NOMO-1 (cell line): ENCODE data around the gene EEFSEC.

ENCODE experiments used
- DNase-seq, 2 experiments: peaks; one replicate each; lab custom pipeline; 2025; ENCODE audit not compliant: unreplicated experiment in 2 of 2; lab: John Stamatoyannopoulos, UW

The EEFSEC gene

DNA sequence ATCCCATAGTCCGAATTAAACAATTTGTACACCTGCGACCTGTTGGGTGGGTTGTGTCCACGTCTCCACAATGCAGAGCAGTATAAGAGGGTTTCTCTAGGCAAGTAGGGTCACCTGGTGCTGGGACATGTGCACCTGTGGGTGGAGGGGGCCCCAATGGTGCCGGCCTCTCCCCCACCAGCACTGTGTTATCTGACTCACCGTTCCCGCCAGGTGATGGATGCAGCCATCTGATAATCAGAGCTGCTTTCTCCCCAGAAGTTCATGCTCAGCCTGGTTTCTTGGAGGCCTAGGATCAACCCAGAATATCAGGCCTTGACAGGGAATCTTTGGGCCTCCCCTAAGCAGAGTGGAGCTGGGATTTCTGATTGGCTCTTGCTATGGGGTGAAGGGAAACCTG lies 227.4 kb downstream of the EEFSEC start:
- DNase-seq: no peak

DNA sequence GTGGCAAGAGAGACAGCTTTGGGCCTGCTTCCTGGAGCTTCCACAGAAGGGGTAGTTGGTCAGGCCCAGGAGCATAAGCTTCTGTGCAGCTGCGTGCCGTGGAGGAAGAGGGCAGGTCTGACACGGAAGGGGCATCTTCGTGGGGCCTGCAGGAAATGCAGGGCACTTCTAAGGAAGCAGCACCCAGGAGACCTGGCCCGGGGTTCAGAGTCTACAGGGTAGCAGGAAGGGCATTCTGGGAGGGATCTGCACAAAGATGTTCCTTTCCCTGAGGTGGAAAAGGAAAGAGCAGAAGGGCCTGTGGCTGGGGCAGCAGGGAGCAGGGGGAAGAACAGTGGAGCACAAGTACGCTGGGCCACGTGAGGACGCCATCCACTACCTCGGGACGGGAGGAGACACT lies 228.3 kb downstream of the EEFSEC start:
- no peak for DNase-seq

GRCh38 chr3:128382221-128382807 lies 229.0 kb downstream of the EEFSEC start:
- no peak for DNase-seq

GRCh38 chr3:128383316-128384235 lies 230.3 kb downstream of the EEFSEC start:
- no peak for DNase-seq

GRCh38 chr3:128385080-128385832 lies 232.0 kb downstream of the EEFSEC start:
- DNase-seq: no peak

DNA sequence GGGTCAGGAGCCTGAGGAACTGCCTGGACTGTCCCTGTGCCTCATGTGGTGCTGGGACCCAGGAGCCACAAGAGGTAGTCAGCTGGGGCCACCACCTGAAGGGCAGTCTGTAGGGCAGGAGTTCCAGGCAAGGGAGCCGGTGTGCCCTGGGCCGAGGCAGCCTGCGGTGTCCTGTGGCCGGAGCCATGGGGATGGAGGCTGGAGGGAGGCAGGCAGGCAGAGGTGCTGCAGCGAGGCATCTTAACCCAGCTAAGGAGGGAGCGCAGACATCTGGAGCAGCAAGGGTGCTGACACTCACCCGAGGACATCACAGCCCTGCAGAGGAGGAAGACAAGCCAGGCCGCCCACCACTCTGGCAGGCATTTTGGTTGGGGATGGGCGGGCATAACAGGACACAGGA lies 235.7 kb downstream of the EEFSEC start:
- DNase-seq: no peak

DNA sequence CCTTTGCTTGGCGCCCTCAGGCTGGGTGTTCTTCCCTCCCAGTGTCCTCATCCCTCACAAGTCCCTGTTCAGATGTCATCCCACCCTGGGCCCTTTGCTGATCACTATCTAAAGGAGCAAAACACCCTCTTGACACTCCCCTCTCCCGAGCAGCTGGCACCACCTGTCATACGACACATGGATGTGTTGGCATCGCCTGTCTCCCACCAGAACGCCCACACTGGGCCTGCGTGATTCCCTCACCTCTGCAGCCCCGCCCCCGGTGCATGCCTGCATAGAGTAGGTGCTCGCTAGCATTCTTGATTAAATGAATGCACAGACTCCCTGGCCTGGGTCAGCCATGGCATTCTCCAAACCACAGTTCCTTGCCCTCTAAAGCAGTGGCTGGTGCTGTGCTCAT lies 237.6 kb downstream of the EEFSEC start:
- no peak for DNase-seq

- no peak for DNase-seq
Measured at GRCh38 chr3:128392021-128392420, 238.7 kb downstream of the EEFSEC start.

DNA sequence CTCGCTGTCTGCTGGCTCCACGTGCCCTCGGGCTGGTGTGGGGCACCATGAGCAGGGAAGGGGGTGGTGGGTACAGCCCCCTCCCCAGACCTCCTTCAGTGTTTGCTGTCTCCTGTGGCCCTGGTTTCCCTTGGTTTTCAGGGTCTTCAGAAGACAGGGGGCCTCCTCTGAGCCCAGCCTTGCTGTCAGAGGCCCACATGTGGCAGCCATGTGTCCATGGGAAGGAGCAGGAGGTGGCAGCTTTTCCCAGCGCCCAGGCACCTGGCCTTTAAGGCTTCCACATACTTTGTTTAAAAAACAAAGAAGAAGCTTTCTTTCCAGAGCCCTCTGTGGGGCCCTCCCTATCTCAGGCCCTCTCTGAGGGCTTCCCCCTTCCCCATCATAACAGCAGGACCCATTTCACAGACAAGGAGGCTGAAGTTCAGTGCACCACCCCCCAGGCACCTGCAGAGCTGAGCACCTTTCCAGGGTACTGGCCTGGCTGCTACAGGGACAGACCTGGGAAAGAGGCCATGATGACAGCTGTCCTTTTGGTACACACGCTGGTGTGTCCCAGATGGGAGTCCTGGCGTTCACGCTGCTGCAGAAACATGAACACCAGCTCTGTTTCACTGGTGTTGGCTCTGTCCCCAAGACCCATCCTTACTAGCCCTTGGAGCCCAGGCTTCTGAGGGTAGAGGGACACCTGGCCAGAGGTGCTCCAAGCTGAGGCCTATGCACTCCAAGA lies 239.7 kb downstream of the EEFSEC start:
- no peak for DNase-seq

- DNase-seq: no peak
Measured at GRCh38 chr3:128394033-128394432, 240.8 kb downstream of the EEFSEC start.

GRCh38 chr3:128395046-128395445 lies 241.8 kb downstream of the EEFSEC start:
- DNase-seq: no peak

- DNase-seq: no peak
Measured at GRCh38 chr3:128395500-128396162, 242.3 kb downstream of the EEFSEC start.

DNA sequence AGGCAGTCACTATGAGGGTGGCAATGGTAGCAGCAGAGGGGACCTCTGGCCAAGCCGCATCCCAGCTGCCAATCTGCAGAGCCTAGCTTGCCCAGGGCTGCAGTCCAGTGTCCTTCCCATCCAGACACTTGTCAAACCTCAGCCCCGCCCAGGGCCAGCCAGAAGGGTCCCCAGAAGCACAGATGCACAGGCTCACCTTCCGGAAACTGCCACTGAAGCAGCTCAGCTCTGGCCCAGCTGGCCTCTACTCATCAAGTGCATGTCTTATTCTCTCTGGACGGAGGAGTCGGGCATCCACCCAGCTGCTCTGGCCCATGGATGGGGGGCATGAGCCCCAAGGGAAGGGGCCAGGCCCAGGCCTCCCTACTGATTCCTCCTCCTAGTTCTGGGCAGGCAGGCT lies 244.2 kb downstream of the EEFSEC start:
- DNase-seq: no peak

DNA sequence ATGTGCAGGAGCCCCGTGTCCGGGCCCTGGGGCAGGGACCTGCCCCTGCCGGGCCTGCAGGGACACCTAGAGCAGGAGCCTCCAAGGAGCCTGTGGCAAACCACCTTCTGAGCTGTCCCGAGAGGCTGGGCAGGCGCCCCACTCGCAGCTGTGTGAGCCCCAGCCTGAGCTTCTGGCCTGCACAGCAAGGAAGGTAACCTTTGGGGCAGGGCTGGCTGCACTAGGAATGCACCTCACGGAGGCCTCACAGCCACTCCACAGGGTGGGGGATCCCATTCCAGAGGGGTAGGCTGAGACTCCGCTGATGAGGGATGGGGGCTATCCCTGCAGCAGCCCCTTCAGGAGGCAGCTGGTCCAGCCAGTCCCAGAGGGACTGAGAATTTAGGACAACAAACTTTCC lies 245.3 kb downstream of the EEFSEC start:
- no peak for DNase-seq

DNA sequence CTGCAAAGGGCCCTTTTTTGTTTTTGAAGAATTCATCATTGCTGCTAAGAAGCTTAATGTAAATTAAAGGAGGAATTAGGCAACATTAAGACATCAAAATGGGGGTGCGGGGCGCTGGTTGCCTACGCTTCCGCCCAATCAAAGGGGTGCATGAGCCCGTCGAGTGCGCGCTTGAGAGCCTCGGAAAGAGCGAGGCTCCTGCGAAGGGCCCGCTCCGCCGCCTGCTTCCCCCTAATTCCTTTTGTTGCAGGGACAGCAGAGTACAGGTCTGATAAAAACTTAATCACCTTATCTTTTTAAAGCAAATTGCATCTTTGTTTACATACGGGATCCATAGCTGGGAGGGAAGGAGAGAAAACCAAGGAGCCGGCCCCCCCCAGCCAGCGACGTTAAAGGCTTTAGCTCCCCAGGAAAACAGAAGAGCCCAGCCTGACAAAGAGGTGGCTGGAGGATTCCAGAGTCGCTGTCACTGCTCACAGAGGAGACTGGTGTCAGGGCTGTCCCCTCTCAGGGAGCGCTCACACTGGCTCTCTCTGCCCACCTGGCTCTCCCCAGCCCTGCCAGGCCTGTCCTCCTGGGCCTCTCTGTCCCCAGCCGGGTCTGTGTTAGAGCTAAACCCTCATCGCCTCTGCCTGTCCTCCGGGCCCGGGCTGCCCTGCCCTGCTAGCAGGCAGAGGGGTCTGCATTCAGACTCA lies 246.1 kb downstream of the EEFSEC start:
- DNase-seq: no peak

GRCh38 chr3:128400671-128401070 lies 247.4 kb downstream of the EEFSEC start:
- no peak for DNase-seq

DNA sequence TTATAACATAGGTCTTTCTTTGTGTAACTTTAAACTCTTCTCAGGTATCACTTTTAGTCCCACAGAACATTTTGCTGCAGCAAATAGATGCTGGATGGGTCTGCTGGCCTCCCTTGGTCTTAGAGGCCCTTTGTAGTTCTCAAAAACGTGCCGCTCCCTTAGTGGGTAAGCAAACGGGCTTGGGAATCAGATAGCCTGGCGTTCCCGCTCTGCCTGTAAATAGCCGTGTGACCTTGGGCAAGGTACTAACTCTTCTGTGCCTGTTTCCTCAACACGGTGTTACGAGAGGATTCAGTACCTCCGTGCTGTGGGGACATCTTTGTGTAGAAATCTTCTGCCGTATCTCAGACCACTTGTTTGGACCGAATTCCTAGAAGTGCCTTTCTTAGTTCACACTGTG lies 249.0 kb downstream of the EEFSEC start:
- DNase-seq: no peak

- no peak for DNase-seq
Measured at GRCh38 chr3:128402998-128403397, 249.7 kb downstream of the EEFSEC start.

GRCh38 chr3:128404276-128405068 lies 251.2 kb downstream of the EEFSEC start:
- DNase-seq: no peak
